BE2C (cell line): Measurements from ENCODE around the gene CHRNA10.

Experiments
- DNase-seq: peaks from one replicate; pipeline ENCODE4 v3.0.0-alpha.2; 2020
- H3K27me3 ChIP-seq: fragments of 250-450 bp; sonication (Bioruptor Pico); 2 replicates; pipeline ENCODE4 v1.5.1; 2020; ENCODE audit warnings: mild to moderate bottlenecking
- H3K36me3 ChIP-seq: fragments of 250-450 bp; sonication (Bioruptor Pico); 2 replicates; pipeline ENCODE4 v1.5.1; 2020; ENCODE audit warnings: mild to moderate bottlenecking
- H3K4me1 ChIP-seq: fragments of 250-450 bp; sonication (Bioruptor Pico); 2 replicates; pipeline ENCODE4 v1.5.1; 2020
- H3K4me3 ChIP-seq: 2 replicates; pipeline ENCODE4 v1.5.1; 2011; ENCODE audit warnings: low read depth, low read length
- H3K9me3 ChIP-seq: fragments of 250-450 bp; sonication (Bioruptor Pico); 2 replicates; pipeline ENCODE4 v1.5.1; 2020
- TF ChIP-seq, protein P1 (sequence below): IDR thresholded peaks from 2 replicates; pipeline ENCODE4 v1.5.1; 2012; ENCODE audit warnings: mild to moderate bottlenecking, low read depth, low read length

Gene CHRNA10

GRCh38 chr11:3684129-3684818, 13.1 kb upstream of the CHRNA10 start:
- Histone ChIP-seq H3K4me1 (no peaks in the 10 kb centered on the region), H3K9me3 (no peaks in the 10 kb centered on the region), H3K27me3 (no peaks in the 10 kb centered on the region), H3K4me3 (no peak overlapping the region), H3K36me3 (peaks cover 38% of the 10 kb centered on the region)
- TF ChIP-seq, protein P1, sequence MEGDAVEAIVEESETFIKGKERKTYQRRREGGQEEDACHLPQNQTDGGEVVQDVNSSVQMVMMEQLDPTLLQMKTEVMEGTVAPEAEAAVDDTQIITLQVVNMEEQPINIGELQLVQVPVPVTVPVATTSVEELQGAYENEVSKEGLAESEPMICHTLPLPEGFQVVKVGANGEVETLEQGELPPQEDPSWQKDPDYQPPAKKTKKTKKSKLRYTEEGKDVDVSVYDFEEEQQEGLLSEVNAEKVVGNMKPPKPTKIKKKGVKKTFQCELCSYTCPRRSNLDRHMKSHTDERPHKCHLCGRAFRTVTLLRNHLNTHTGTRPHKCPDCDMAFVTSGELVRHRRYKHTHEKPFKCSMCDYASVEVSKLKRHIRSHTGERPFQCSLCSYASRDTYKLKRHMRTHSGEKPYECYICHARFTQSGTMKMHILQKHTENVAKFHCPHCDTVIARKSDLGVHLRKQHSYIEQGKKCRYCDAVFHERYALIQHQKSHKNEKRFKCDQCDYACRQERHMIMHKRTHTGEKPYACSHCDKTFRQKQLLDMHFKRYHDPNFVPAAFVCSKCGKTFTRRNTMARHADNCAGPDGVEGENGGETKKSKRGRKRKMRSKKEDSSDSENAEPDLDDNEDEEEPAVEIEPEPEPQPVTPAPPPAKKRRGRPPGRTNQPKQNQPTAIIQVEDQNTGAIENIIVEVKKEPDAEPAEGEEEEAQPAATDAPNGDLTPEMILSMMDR = no peak
- DNase-seq = no peak

- DNase-seq = no peak
- Histone ChIP-seq H3K4me1 (no peaks in the 10 kb centered on the region), H3K9me3 (no peaks in the 10 kb centered on the region), H3K36me3 (peaks cover 38% of the 10 kb centered on the region), H3K4me3 (no peak overlapping the region), H3K27me3 (no peaks in the 10 kb centered on the region)
- TF ChIP-seq, protein P1 = no peak
Observed at GRCh38 chr11:3683039-3683438, 11.9 kb upstream of the CHRNA10 start.

GRCh38 chr11:3679077-3679476, 7.9 kb upstream of the CHRNA10 start:
- DNase-seq = no peak
- H3K9me3 ChIP-seq = no peaks in the 10 kb centered on the region
- TF ChIP-seq, protein P1 = no peak
- H3K36me3 ChIP-seq = peaks cover 33% of the 10 kb centered on the region
- no peak overlapping the region for H3K4me3 ChIP-seq
- no peaks in the 10 kb centered on the region for H3K27me3 ChIP-seq
- H3K4me1 ChIP-seq = no peaks in the 10 kb centered on the region

- no peak for DNase-seq
- H3K4me3 ChIP-seq = no peak overlapping the region
- no peaks in the 10 kb centered on the region for H3K4me1 ChIP-seq
- H3K27me3 ChIP-seq = no peaks in the 10 kb centered on the region
- TF ChIP-seq, protein P1 = no peak
- H3K9me3 ChIP-seq = no peaks in the 10 kb centered on the region
- H3K36me3 ChIP-seq = peaks cover 20% of the 10 kb centered on the region
Observed at GRCh38 chr11:3675971-3676370, 4.8 kb upstream of the CHRNA10 start.

GRCh38 chr11:3674189-3674588, 3.0 kb upstream of the CHRNA10 start:
- H3K36me3 ChIP-seq = peaks cover 9% of the 10 kb centered on the region
- DNase-seq = no peak

GRCh38 chr11:3669742-3670183, 1.4 kb downstream of the CHRNA10 start:
- Histone ChIP-seq H3K36me3 (no peaks in the 10 kb centered on the region), H3K9me3 (no peaks in the 10 kb centered on the region), H3K4me1 (no peaks in the 10 kb centered on the region), H3K4me3 (no peak overlapping the region), H3K27me3 (no peaks in the 10 kb centered on the region)
- TF ChIP-seq, protein P1 = no peak
- no peak for DNase-seq

More at GRCh38 chr11:3674189-3674588, 3.0 kb upstream of the CHRNA10 start:
- H3K4me1 ChIP-seq = no peaks in the 10 kb centered on the region
- no peaks in the 10 kb centered on the region for H3K27me3 ChIP-seq
- no peak overlapping the region for H3K4me3 ChIP-seq
- TF ChIP-seq, protein P1 = no peak
- no peaks in the 10 kb centered on the region for H3K9me3 ChIP-seq
